Colonic mucosa (tissue), 4 donors: Measurements from ENCODE around the gene AHSG. TPM values are rescaled to one million over a fixed set of nuclear protein-coding genes. Genes with fewer than 3 reads are reported as not detected.

Experiments used
- DNase-seq: peaks from one replicate; pipeline ENCODE4 v3.0.0-alpha.2; 2020
- H3K27ac ChIP-seq: fragments of 200-600 bp; one replicate; pipeline ENCODE4 v1.8.0; 2021
- H3K27me3 ChIP-seq: fragments of 200-600 bp; one replicate; pipeline ENCODE4 v1.8.0; 2021
- H3K36me3 ChIP-seq: fragments of 200-600 bp; one replicate; pipeline ENCODE4 v1.8.0; 2021
- H3K4me1 ChIP-seq: fragments of 200-600 bp; one replicate; pipeline ENCODE4 v1.8.0; 2021; ENCODE audit warnings: mild to moderate bottlenecking
- H3K4me3 ChIP-seq: fragments of 200-600 bp; one replicate; pipeline ENCODE4 v1.8.0; 2021
- H3K9ac ChIP-seq, 2 donors: one replicate each; pipeline ENCODE4 v1.7.0; 2013; ENCODE audit warnings: control low read depth in 2 of 2, low read depth in 2 of 2, low read length in 2 of 2
- H3K9me3 ChIP-seq: fragments of 200-600 bp; one replicate; pipeline ENCODE4 v1.8.0; 2021
- intact Hi-C: fragments of 100-400 bp; cut with DNase I; formaldehyde crosslinking; loops from one replicate; pipeline ENCODE4 v1.14.1; 2022
- total RNA-seq, 2 donors: library from RNA; stranded (reverse); fragmentation: NEBNext Ultra II Directional in 1 of 2; extraction: Animal tissue kit (Norgen Biotek cat#: 25700) in 1 of 2; gene quantifications; one replicate each; pipeline ENCODE4 v1.2.1, GENCODE V29; 2021
- TF ChIP-seq, protein P1 (sequence below): fragments of 200-600 bp; IDR thresholded peaks from one replicate; pipeline ENCODE4 v1.8.0; 2022; ENCODE audit warnings: antibody characterized with exemption, mild to moderate bottlenecking
- donor health status: healthy.
- donor health status: DM: no; HTN: no; CAD: no.
- donor health status: DM: no; HTN: no; CAD: no.

The AHSG gene
- total RNA-seq, 2 donors from 2014 or later: 1.9 TPM; not detected in 1

DNA sequence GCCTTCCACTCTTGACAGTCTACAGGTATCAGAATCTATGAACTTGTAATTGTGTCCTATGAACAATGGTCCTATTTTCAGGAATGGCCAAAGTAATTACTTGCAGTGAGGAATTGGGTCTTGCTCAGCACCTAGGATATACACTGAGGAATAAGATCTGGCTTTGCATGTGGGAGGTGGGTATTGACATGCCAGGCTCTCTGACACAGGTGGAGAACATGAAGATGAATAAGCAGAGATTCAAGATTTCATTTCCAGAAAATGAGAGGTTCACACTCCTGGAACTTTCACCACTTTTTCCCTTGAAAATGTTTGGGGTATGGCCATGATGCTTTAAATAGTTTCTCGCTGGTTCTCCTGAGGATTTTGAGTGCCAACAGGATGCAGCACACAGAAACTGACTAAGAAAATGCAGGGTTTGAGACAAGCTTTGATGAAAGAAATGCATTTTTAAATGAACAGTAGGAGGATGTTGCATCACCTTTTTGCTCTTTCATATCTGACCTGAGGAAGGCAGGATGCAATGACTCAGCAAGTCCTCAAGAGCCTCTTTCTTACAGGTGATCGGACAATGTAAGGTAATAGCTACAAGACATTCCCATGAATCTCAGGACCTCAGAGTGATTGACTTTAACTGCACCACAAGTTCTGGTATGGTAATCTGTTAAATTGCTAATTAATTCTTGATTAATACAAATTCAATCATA is 56.7 kb downstream of the AHSG start:
- no peaks in the 10 kb centered on the region for H3K27me3 ChIP-seq
- TF ChIP-seq, protein P1, sequence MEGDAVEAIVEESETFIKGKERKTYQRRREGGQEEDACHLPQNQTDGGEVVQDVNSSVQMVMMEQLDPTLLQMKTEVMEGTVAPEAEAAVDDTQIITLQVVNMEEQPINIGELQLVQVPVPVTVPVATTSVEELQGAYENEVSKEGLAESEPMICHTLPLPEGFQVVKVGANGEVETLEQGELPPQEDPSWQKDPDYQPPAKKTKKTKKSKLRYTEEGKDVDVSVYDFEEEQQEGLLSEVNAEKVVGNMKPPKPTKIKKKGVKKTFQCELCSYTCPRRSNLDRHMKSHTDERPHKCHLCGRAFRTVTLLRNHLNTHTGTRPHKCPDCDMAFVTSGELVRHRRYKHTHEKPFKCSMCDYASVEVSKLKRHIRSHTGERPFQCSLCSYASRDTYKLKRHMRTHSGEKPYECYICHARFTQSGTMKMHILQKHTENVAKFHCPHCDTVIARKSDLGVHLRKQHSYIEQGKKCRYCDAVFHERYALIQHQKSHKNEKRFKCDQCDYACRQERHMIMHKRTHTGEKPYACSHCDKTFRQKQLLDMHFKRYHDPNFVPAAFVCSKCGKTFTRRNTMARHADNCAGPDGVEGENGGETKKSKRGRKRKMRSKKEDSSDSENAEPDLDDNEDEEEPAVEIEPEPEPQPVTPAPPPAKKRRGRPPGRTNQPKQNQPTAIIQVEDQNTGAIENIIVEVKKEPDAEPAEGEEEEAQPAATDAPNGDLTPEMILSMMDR: no peak
- no peaks in the 10 kb centered on the region for H3K4me1 ChIP-seq
- no peak overlapping the region for H3K9ac ChIP-seq
- no peak overlapping the region for H3K4me3 ChIP-seq
- H3K9me3 ChIP-seq: no peaks in the 10 kb centered on the region
- intact Hi-C loops: no loop called here
- no peak overlapping the region for H3K27ac ChIP-seq
- H3K36me3 ChIP-seq: no peaks in the 10 kb centered on the region
- DNase-seq: no peak

DNA sequence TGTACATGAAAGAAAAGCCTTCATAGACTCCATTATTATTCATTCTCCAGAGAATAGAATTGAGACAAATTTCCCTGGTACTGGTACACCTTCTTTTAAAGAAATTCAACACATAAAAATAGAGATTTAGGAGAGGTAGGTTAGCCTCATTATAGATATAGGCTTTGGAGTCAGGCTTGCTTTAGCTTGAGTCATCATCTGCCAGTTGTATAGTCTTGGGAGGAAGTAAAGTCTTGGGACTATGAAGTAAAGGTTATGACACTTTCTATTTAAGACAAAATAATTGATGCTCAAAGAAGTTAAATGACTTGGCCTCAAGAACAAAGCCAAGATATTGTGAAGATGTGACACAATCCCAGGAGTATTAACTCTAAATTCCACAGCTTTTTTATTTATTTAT is 57.3 kb downstream of the AHSG start:
- no peaks in the 10 kb centered on the region for H3K9me3 ChIP-seq
- DNase-seq: no peak
- no peaks in the 10 kb centered on the region for H3K27me3 ChIP-seq
- no peaks in the 10 kb centered on the region for H3K4me1 ChIP-seq
- H3K4me3 ChIP-seq: no peak overlapping the region
- TF ChIP-seq, protein P1: no peak
- H3K9ac ChIP-seq: no peak overlapping the region
- intact Hi-C loops: no loop called here
- H3K27ac ChIP-seq: no peak overlapping the region
- H3K36me3 ChIP-seq: no peaks in the 10 kb centered on the region

Other genes starting within 250 kb of the AHSG start
- gene CRYGS, start 68.7 kb upstream of the AHSG start, total RNA-seq: 1 to 10 TPM; 2.3 to 2.6 TPM
- gene TBCCD1, start 45.7 kb upstream of the AHSG start, total RNA-seq: 10 to 100 TPM; 10.4 to 14.3 TPM
- gene DNAJB11, start 42.3 kb upstream of the AHSG start, total RNA-seq: 10 to 100 TPM; 54.7 to 72.5 TPM
- under 1 TPM; 0.22 to 0.27 TPM for gene FETUB, start 27.3 kb downstream of the AHSG start, total RNA-seq
- gene HRG, start 53.0 kb downstream of the AHSG start, total RNA-seq: under 1 TPM in 1 of 2 donors, not detected in 1; 0.25 TPM
- gene KNG1, start 104.3 kb downstream of the AHSG start, total RNA-seq: 1 to 10 TPM; 1.0 to 1.2 TPM
- 100 to 1,000 TPM; 337 to 366 TPM for gene EIF4A2, start 170.5 kb downstream of the AHSG start, total RNA-seq
- 10 to 100 TPM; 13.4 to 40.4 TPM for gene RFC4, start 193.4 kb downstream of the AHSG start, total RNA-seq
- gene ADIPOQ, start 229.7 kb downstream of the AHSG start, total RNA-seq: under 1 TPM; 0.17 to 0.58 TPM